Psoas muscle (tissue), 8 donors: Measurements from ENCODE around the gene ZNF143. TPM values are rescaled to one million over a fixed set of nuclear protein-coding genes. Genes with fewer than 3 reads are reported as not detected.

Source experiments
- ATAC-seq, 4 donors: fragments of 200-7000 bp; cut with Tn5 transposase; one replicate each; pipeline ENCODE4 v1.9.1; 2020; ENCODE audit warnings: moderate library complexity in 3 of 4, mild to moderate bottlenecking in 2 of 4
- DNase-seq, 2 donors: peaks; one replicate each; pipeline ENCODE4 v3.0.0-alpha.2; 2020
- H3K27ac ChIP-seq: fragments of 200-600 bp; one replicate; pipeline ENCODE4 v1.8.0; 2022
- H3K27me3 ChIP-seq, 3 donors: fragments of 200-600 bp in 1 of 3; one replicate each; pipeline versions ENCODE4 v1.6.1 to v1.8.0; 2013 to 2022; ENCODE audit warnings: low read length in 2 of 3, mild to moderate bottlenecking in 2 of 3, moderate library complexity in 1 of 3; ENCODE audit not compliant: insufficient read depth in 3 of 3
- H3K36me3 ChIP-seq, 2 donors: fragments of 200-600 bp in 1 of 2; one replicate each; pipeline versions ENCODE4 v1.6.1 to v1.8.0; 2013 to 2022; ENCODE audit warnings: low read depth in 1 of 2, mild to moderate bottlenecking in 1 of 2, moderate library complexity in 1 of 2; ENCODE audit not compliant: insufficient read depth in 1 of 2
- H3K4me1 ChIP-seq: fragments of 200-600 bp; one replicate; pipeline ENCODE4 v1.8.0; 2022
- H3K4me3 ChIP-seq: fragments of 200-600 bp; one replicate; pipeline ENCODE4 v1.8.0; 2022; ENCODE audit warnings: mild to moderate bottlenecking
- H3K9me3 ChIP-seq: fragments of 200-600 bp; one replicate; pipeline ENCODE4 v1.8.0; 2022
- WGBS, 3 donors: extraction: QIAGEN DNeasy Blood & Tissue Kit; methylation state at CpG; one replicate each; pipeline versions ENCODE4 v1.1.6 to v1.1.7; 2013; 5-methylcytosine and 5-hydroxymethylcytosine counted together
- intact Hi-C, 2 donors: fragments of 100-400 bp; cut with DNase I; formaldehyde crosslinking; loops; one replicate each; pipeline versions ENCODE4 v1.11.0 to v1.14.2; 2022
- polyA plus RNA-seq, 3 donors: library from polyadenylated mRNA; stranded (reverse); fragments of 200-250 nt; gene quantifications; one replicate each; pipeline ENCODE4 v1.2.3, GENCODE V29; 2013
- total RNA-seq, 4 donors: library from RNA; stranded (reverse); fragmentation: NEBNext Ultra II Directional in 2 of 4; extraction: Animal tissue kit (Norgen Biotek cat#: 25700) in 2 of 4; gene quantifications; one replicate each; pipeline versions ENCODE4 v1.2.1 to v1.2.4, GENCODE V29; 2021 to 2023
- TF ChIP-seq, protein P1 (sequence below): fragments of 200-600 bp; IDR thresholded peaks from one replicate; pipeline ENCODE4 v1.8.0; 2022; ENCODE audit warnings: antibody characterized with exemption
- donor health status: healthy with polysubstance abuse.
- donor health status: DM: no; HTN: no; CAD: no; lungs with moderate emphysema.
- donor health status: Bipolar disorder and iron deficiency.
- donor health status: healthy.
- donor health status: DM: yes; HTN: yes; CAD: no.
- donor health status: DM: no; HTN: no; CAD: no.
- donor health status: DM: no; HTN: no; CAD: no.
- donor health status: DM: yes; HTN: yes; CAD: no.

ZNF143 gene
- total and polyA plus RNA-seq, 7 donors: 21.1 to 27.9 (median 24.4) TPM

DNA sequence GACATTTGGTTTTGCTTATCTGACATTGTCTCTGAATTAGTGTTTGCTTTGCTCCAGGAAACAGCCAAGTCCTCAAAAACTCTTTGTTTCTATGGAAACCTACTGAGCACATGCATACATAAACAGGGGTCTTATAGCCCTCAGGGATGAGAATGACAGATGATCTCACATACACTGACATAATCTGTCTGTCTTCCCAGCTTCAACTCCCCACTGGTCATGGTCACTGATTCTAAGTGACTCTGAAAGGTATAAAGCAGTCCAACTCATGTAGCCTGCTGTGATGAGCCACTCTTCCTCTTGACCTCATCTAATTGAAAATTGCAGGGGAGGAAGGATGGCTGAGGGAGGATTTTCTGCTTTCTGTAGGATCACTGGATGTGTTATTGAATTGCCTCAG, 12.6 kb downstream of the ZNF143 start:
- ATAC-seq (no peak), DNase-seq (no peak)
- Histone ChIP-seq H3K27me3 (no peaks in the 10 kb centered on the region), H3K9me3 (no peaks in the 10 kb centered on the region), H3K36me3 (peaks cover 5 to 76% of the 10 kb centered on the region in 2 donors), H3K27ac (no peak overlapping the region), H3K4me3 (no peak overlapping the region), H3K4me1 (no peaks in the 10 kb centered on the region)
- TF ChIP-seq, protein P1, sequence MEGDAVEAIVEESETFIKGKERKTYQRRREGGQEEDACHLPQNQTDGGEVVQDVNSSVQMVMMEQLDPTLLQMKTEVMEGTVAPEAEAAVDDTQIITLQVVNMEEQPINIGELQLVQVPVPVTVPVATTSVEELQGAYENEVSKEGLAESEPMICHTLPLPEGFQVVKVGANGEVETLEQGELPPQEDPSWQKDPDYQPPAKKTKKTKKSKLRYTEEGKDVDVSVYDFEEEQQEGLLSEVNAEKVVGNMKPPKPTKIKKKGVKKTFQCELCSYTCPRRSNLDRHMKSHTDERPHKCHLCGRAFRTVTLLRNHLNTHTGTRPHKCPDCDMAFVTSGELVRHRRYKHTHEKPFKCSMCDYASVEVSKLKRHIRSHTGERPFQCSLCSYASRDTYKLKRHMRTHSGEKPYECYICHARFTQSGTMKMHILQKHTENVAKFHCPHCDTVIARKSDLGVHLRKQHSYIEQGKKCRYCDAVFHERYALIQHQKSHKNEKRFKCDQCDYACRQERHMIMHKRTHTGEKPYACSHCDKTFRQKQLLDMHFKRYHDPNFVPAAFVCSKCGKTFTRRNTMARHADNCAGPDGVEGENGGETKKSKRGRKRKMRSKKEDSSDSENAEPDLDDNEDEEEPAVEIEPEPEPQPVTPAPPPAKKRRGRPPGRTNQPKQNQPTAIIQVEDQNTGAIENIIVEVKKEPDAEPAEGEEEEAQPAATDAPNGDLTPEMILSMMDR: no peak
- intact Hi-C loops: no loop called here

DNA sequence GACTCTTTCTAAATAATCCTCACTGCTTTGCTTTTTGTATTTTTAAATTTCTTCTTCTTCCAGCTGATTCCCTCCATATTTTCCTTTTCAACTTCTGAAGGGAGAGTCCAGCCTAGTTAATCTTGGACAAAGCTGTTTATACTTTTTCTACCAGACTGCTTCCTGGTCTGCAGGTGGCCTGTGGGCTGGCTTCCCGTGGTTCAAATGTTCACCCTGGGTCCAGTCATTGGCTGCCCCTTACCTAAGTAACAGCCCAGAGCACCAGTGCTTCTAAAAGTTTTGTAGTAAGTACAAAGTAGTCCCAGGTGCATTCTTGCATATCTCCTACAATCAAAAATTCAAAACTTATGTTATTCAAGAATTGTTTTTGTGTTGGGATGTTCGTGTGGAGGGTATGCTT, 19.1 kb downstream of the ZNF143 start:
- 70 to 79% (median 78%) methylated on average over 2 of the region's 2 CpGs for WGBS, 3 donors
- peaks cover 4 to 84% of the 10 kb centered on the region in 2 donors for H3K36me3 ChIP-seq
- intact Hi-C loops: no loop called here
- H3K27ac ChIP-seq: no peak overlapping the region
- no peak for ATAC-seq
- TF ChIP-seq, protein P1: no peak
- no peak overlapping the region for H3K4me3 ChIP-seq
- H3K4me1 ChIP-seq: no peaks in the 10 kb centered on the region
- H3K27me3 ChIP-seq: no peaks in the 10 kb centered on the region
- DNase-seq: no peak
- H3K9me3 ChIP-seq: no peaks in the 10 kb centered on the region

DNA sequence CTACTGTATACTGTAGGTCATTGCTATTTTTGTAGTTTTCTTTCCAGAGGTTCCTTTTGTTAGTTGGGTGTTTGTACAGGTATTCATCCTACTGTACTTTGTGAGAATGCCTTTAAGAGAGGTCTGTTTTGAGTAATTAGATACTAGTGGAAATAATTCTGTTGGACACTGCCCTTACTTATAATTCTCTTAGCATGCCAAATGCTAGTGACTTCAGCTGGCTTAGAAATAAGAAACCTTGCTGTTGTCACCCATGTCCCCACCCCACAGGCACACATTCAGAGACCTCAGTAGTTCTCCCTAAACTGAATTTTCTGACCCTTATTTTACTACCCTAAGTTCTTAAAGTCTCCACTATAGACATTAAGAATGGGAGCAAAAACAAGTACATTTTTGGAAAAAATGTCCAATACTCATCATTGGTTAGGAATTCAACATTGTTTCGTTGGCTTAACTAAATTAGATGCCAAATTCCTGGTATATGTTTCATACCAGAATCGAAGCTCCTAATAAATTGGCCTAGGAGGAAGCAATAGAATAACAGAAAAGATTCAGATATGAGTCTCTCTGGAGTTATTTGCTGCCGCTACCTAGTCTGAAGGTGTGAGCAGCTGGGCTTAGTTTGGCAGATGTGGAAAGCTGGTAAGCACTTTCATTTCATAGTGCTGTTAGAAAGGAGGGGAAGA, 28.4 kb downstream of the ZNF143 start:
- ATAC-seq: no peak
- Histone ChIP-seq H3K9me3 (no peaks in the 10 kb centered on the region), H3K36me3 (peaks cover 0 to 55% of the 10 kb centered on the region in 2 donors), H3K27ac (no peak overlapping the region), H3K4me1 (peaks cover 15% of the 10 kb centered on the region), H3K4me3 (peak overlapping the region; percentile 9), H3K27me3 (no peaks in the 10 kb centered on the region)
- WGBS, 3 donors: 44 to 55% (median 51%) methylated on average over 3 of the region's 3 CpGs
- TF ChIP-seq, protein P1: no peak
- DNase-seq: no peak
- intact Hi-C loops: loop anchor here in 1 of 2 donors (5.0 kb wide), 1 partner anchor 62 kb away; no protein-coding TSS in a partner anchor

DNA sequence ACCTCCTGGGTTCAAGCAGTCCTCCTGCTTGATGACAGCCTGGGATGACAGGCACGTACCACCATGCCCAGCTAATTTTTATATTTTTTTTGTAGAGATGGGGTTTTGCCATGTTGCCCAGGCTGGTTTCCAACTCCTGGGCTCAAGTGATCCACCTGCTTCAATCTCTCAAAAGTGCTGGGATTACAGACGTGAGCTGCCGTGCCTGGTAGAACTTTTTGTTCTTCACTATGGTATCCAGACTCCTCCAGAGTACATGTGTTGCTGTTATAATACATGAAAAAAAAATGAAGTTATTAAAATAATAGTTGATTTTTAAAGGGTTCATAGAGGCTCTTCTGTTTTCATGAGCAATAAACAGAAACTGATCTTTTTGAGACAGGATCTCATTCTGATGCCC, 29.6 kb downstream of the ZNF143 start:
- TF ChIP-seq, protein P1: no peak
- no peak overlapping the region for H3K27ac ChIP-seq

DNA sequence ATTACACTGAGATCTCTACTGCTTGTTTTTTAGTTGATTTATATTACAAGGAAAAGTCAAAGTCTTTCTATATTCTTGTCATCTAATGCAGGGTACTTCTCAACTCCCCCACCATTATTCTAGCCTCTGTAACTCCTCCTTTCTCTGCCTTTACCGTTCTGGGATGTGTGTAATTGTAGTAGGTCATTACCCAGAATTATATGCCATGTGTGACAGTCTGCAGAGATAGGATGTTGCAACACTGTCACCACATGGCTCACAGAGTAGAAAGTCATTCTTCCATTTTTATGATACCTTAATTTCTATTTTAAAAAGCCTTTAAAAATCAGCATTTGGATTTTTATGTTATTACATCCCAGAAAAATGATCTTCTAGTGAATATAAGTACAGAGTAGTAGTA, 32.7 kb downstream of the ZNF143 start:
- Histone ChIP-seq H3K27me3 (no peaks in the 10 kb centered on the region), H3K36me3 (peaks cover 6 to 68% of the 10 kb centered on the region in 2 donors), H3K27ac (peak overlapping the region; percentile 13), H3K4me3 (no peak overlapping the region), H3K4me1 (peaks cover 15% of the 10 kb centered on the region), H3K9me3 (no peaks in the 10 kb centered on the region)
- DNase-seq (no peak), ATAC-seq (peak; percentile 67 to 83 (median 79))
- intact Hi-C loops: no loop called here
- TF ChIP-seq, protein P1: no peak
- WGBS, 3 donors: 11 to 15% (median 13%) methylated on average over 1 of the region's 1 CpG

More for the DNA sequence above, 29.6 kb downstream of the ZNF143 start:
- Histone ChIP-seq H3K36me3 (peaks cover 0 to 63% of the 10 kb centered on the region in 2 donors), H3K9me3 (no peaks in the 10 kb centered on the region), H3K4me3 (no peak overlapping the region), H3K4me1 (peaks cover 15% of the 10 kb centered on the region), H3K27me3 (no peaks in the 10 kb centered on the region)
- intact Hi-C loops: no loop called here
- DNase-seq (no peak), ATAC-seq (peak in 2 of 4 donors; percentile 35 to 40)
- WGBS, 3 donors: 38 to 49% (median 42%) methylated on average over 3 of the region's 3 CpGs
